ENCODE results near the gene PGAP2.
"Not testable (repeated sequence)": the region's sequence is repeated elsewhere in the genome, so short reads cannot be mapped to it uniquely, and the experiment has no call there.

Gene PGAP2

GRCh38 chr11:3807909-3808860 lies at the start of gene PGAP2:
Gene PGAP2, plus strand, starts transcription at chr11:3808560. Its CDS starts 2,700 bp downstream, at chr11:3811260.
- DNase-seq: peak; percentile 15

DNA sequence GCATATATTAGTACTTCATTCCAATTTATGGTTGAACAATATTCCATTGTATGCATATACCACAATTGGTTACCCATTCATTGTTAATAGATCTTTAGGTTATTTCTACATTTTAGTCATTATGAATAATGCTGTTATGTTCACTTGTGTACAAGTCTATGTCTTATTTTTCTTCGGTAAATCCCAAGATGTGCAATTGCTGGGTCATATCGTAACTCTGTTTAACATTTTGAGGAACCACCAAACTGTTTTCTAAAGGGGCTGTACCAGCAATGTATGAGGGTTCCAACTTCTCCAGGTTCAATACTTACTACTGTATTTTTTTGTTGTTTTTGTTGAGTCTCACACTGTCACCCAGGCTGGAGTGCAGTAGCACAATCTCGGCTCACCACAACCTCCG lies 44.1 kb upstream of the PGAP2 start:
- no peak for DNase-seq

- DNase-seq: not testable (repeated sequence)
Observed at GRCh38 chr11:3766836-3767235, 41.5 kb upstream of the PGAP2 start.

DNA sequence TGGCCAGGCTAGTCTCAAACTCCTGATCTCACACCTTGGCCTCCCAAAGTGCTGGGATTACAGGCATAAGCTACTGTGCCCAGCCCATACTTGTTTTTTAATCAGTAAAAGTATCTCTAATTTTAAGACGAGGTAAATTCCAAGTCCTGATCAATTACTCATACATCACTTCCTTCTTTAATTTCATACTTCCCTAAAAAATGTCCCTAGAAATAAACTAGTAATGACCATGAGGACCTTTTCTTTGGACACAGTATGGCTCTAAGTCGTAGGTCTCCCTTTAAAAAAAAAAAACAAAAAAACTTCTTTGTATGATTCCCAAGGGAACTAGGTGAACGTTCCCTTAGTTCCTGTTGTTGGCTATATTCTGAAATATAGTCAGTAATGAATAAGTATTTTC lies 40.8 kb upstream of the PGAP2 start:
- no peak for DNase-seq

GRCh38 chr11:3773180-3773579 lies 35.2 kb upstream of the PGAP2 start:
- no peak for DNase-seq

DNA sequence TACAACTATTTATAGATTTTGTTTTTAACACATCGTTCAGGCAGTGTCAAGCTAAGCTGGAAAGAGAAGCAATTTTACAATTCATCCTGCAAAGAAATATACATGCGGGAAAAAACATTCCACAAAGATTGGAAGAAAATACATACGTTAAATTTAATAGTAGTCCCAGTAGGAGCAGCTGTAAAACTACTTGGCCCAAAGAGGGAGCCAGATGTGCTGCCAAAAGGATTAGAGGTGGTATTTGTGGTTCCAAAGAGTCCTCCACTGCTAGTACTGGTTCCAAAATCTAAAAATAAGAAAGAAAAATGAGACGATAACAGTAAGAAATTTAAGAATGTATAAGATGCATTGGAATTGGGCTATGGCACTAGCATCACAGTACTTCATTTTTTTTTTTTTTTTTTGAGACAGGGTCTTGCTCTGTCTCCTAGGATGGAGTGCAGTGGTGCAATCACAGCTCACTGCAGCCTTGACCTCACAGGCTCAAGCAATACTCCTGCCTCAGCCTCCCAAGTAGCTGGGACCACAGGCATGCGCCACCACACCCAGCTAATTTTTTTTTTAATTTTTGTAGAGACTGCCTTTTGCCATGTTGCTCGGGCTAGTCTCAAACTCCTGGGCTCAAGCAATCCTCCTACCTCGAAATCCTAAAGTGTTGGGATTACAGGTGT lies 32.5 kb upstream of the PGAP2 start:
- DNase-seq: no peak

DNA sequence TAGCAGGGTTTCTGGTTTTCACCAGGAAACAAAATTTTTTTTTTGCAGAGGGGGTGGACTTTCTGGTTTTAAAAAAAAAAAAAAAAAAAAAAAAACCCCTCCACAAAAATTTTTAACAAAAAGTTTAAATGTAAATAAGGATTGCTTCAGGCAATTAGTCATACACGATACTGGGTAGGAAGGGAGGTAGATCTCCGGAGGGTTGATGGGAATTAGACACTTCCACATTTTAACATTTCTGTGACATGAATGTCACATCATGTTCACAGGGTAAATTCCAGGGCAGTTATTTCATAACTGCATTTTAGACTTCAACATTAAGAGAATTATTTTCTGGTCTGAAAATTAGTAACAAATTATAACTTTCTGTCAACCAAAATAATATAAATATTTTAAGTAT lies 26.9 kb upstream of the PGAP2 start:
- DNase-seq: peak; percentile 5

DNA sequence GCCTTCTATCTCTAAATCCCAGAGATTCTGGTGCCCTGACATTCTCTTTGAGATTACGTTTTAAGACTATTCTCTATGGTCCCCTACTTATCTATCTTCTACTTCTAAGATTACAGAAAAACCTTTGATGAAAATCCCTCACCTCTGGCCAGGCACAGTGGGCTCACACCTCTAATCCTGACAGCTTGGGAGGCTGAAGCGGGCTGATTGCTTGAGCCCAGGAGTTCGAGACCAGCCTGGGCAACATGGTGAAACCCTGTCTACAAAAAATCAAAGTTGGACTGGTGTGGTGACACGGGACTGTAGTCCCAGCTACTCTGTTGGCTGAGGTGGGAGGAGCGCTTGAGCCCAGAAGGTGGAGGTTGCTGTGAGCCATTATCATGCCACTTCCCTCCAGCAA lies 25.4 kb upstream of the PGAP2 start:
- DNase-seq: no peak

DNA sequence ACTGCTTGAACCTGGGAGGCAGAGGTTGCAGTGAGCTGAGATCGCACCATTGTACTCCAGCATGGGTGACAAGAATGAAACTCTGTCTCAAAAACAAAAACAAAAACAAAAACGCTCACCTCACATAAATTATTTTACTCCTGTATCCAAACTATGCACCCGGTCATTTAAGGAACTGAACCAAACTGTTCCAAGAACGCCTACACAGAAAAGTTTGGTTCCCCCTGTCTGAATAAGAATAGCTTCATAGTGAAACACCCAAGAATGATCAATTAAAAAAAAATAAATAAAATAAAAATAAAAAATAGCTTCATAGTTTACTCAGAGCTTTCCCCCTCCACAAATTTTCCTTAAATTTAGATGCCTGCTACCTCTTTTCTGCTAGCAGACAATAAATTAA lies 24.7 kb upstream of the PGAP2 start:
- DNase-seq: no peak

- no peak for DNase-seq
Observed at GRCh38 chr11:3786781-3787428, 21.5 kb upstream of the PGAP2 start.

DNA sequence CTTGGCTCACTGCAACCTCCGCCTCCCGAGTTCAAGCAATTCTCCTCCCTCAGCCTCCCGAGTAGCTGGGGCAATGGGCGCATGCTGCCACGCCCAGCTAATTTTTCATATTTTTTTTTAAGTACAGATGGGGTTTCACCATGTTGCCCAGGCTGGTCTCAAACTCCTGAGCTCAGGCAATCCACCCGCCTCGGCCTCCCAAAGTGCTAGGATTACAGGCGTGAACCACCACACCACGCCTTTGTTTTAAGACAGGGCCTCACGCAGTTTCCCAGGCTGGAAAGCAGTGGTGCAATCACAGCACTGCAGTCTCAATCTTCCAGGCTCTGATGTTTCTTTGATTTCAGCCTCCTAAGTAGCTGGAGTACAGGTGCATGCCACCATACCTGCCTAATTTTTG lies 14.0 kb upstream of the PGAP2 start:
- not testable (repeated sequence) for DNase-seq

GRCh38 chr11:3795131-3796001 lies 13.0 kb upstream of the PGAP2 start:
- no peak for DNase-seq

GRCh38 chr11:3796002-3796311 lies 12.4 kb upstream of the PGAP2 start:
- no peak for DNase-seq

- DNase-seq: no peak
Observed at GRCh38 chr11:3796346-3796745, 12.0 kb upstream of the PGAP2 start.

DNA sequence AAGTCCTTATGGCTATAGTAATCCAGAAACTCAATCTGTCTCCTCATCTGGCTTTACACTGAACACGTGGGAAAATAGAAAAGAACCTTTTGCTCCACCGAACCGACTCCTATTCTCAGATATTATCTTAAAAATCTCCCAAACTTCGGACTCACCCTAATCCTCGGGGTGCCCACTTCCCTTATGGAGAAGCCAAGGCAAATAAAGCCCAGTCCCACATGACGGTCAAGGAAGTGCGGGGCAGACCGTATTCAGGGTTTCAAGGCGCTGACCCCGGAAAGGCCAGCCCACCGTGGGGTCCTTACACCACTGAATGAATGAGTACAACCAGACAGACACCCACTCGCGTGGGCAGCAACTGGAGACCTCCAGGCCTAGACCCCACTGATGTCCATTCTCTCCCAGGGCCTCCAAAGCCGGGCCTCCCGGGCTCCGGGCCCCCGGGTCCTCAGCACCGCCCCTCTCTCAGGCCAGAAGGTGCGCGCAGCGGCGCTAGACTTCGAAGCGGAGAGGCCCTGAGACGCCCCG lies 11.5 kb upstream of the PGAP2 start:
- DNase-seq: no peak

DNA sequence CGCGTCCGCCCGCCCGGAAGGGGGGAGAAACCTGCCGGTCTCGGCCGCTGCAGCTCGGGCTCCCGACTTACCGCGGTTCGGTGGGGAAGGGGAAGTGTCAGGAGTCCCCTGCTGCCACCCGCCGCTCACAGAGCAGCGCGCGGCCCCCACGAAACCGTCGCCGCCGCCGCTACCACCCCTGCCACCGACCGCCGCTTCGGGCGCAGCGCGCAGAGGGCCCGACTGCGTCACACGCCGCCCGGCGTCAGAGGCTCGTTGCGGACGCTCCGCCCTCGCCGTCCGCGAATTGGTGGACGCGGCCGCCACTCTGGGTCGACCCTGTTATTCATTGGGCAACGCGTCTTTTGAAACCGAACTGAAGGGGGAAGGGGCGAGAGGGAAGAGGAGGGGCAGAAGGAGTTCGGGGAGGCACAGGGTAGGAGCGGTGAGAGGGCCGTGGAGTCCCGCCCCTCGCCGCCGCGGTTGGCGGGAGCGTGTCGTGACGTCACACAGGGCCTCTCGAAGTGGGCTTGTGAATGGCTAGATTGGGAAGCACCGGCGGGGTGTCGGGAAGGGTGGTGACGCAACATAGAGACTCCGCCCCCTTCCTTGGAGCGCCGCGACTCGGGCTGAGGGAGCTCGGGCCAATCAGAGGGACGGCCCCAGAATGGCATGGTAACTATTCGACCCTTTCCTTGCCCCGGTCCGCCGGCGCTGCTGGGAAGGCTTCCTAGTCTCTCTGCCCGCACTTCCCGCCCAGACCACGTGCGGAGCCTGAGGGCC lies 10.8 kb upstream of the PGAP2 start, which contains the start of gene NUP98:
Gene NUP98, minus strand, starts transcription at position 226 of the 762 bp plus-strand sequence. CDS start 15,437 bp downstream, outside the sequence.
- peak; percentile 92 for DNase-seq

- DNase-seq: no peak
Observed at GRCh38 chr11:3799143-3799542, 9.2 kb upstream of the PGAP2 start.

DNA sequence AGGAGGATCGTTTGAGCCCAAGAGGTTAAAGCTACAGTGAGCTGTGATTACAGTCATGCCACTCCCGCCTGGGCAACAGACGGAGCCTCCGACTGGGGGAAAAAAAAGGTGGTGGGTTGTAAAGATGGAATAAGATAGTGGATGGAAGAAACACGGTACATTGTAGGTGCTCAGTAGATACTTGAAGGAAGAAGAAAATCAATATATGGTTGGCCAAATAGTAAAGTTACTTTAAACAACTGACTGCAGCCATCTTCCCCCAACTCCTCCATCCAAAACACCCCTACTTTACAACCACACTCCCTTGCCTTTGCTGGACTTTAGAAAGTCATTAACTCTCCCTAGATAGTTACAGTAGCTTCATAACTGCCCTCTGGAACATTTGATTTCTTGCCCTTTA lies 8.5 kb upstream of the PGAP2 start:
- DNase-seq: no peak

GRCh38 chr11:3802011-3802790 lies 6.2 kb upstream of the PGAP2 start:
- DNase-seq: no peak

GRCh38 chr11:3803726-3804495 lies 4.4 kb upstream of the PGAP2 start:
- no peak for DNase-seq

All from GF-D8 (cell line).